GM15510 (cell line): ENCODE data around the gene ELAVL4.

Experiments
- POLR2A ChIP-seq: IDR thresholded peaks from 3 replicates; pipeline ENCODE4 v1.6.1; 2011; ENCODE audit warnings: borderline replicate concordance; ENCODE audit not compliant: insufficient read length; ENCODE audit errors: extremely low read depth

The ELAVL4 gene

GRCh38 chr1:50251702-50252101 is 143.0 kb downstream of the ELAVL4 start:
- no peak for TF ChIP-seq POLR2A

DNA sequence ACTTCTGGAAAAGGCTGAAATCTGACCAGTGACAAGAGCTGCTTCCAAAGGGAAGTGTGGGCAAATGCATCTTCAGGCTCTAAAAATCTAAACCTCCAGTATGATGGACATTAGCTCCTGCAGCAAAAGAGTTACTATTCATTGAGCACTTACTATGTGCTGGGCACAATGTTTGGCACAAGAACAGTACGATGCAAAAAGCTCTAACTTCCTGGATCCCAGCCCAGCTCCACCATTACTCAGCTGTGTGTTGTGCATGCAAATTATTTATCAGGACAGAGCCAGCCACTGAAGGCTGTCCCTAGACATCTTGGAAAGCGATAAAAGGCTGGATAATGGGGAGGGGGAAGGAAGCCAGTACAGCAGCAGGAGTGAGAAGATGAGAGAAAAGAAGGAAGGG is 143.5 kb downstream of the ELAVL4 start:
- no peak for TF ChIP-seq POLR2A
